Vagina (tissue), 2 donors: ENCODE data around the gene PUS10. TPM values are rescaled to one million over a fixed set of nuclear protein-coding genes. Genes with fewer than 3 reads are reported as not detected.

Experiments used
- DNase-seq, 2 donors: peaks; one replicate each; pipeline ENCODE4 v3.0.0-alpha.2; 2017; ENCODE audit errors: extremely low spot score in 2 of 2
- H3K27ac ChIP-seq: fragments of 200-600 bp; sonication (generic); one replicate; pipeline ENCODE4 v1.5.1; 2019
- H3K27me3 ChIP-seq: fragments of 200-600 bp; sonication (generic); one replicate; pipeline ENCODE4 v1.5.1; 2019
- H3K36me3 ChIP-seq, 2 donors: fragments of 200-600 bp; sonication (generic); one replicate each; pipeline ENCODE4 v1.5.1; 2017 to 2019
- H3K4me1 ChIP-seq: fragments of 200-600 bp; sonication (generic); one replicate; pipeline ENCODE4 v1.5.1; 2019
- H3K4me3 ChIP-seq, 2 donors: fragments of 200-600 bp; sonication (generic); 1 replicate in 1 of 2; 2 replicates in 1 of 2; pipeline ENCODE4 v1.5.1; 2016 to 2019
- H3K9me3 ChIP-seq: fragments of 200-600 bp; sonication (generic); one replicate; pipeline ENCODE4 v1.5.1; 2019
- POLR2A ChIP-seq, 2 donors: fragments of 450-650 bp; IDR thresholded peaks; one replicate each; pipeline ENCODE4 v1.6.1; 2017; ENCODE audit warnings: antibody characterized with exemption in 2 of 2, mild to moderate bottlenecking in 2 of 2, moderate library complexity in 2 of 2
- POLR2AphosphoS5 ChIP-seq, 2 donors: sonication (generic); formaldehyde crosslinking; IDR thresholded peaks; one replicate each; pipeline ENCODE4 v1.9.0; 2017; ENCODE audit warnings: antibody characterized with exemption in 2 of 2, mild to moderate bottlenecking in 2 of 2, low read depth in 1 of 2; ENCODE audit not compliant: insufficient read depth in 1 of 2
- intact Hi-C: fragments of 100-400 bp; cut with DNase I; formaldehyde crosslinking; loops from one replicate; pipeline ENCODE4 v1.15.1; 2023
- total RNA-seq: library from RNA; depleted of rRNA; stranded (reverse); fragments of >200 nt; gene quantifications from one replicate; pipeline ENCODE4 v1.2.3, GENCODE V29; 2016
- TF ChIP-seq, protein P1 (sequence below), 3 experiments: fragments of 450-650 bp in 2 of 3; fragments of 200-600 bp in 1 of 3; sonication (generic) in 1 of 3; IDR thresholded peaks; one replicate each; pipeline ENCODE4 v1.5.1; 2017 to 2019; ENCODE audit warnings: antibody characterized with exemption in 3 of 3, mild to moderate bottlenecking in 2 of 3, moderate library complexity in 2 of 3

The PUS10 gene
- total RNA-seq, 1 donor from 2014 or later, result 3.2 TPM

GRCh38 chr2:60958800-60959199, 59.3 kb downstream of the PUS10 start:
- H3K4me3 ChIP-seq, result no peak overlapping the region
- peak overlapping the region; percentile 42 for H3K27ac ChIP-seq
- no peaks in the 10 kb centered on the region for H3K36me3 ChIP-seq
- DNase-seq, result no peak
- H3K9me3 ChIP-seq, result no peaks in the 10 kb centered on the region
- H3K27me3 ChIP-seq, result no peaks in the 10 kb centered on the region
- peaks cover 6% of the 10 kb centered on the region for H3K4me1 ChIP-seq
- TF ChIP-seq, protein P1, sequence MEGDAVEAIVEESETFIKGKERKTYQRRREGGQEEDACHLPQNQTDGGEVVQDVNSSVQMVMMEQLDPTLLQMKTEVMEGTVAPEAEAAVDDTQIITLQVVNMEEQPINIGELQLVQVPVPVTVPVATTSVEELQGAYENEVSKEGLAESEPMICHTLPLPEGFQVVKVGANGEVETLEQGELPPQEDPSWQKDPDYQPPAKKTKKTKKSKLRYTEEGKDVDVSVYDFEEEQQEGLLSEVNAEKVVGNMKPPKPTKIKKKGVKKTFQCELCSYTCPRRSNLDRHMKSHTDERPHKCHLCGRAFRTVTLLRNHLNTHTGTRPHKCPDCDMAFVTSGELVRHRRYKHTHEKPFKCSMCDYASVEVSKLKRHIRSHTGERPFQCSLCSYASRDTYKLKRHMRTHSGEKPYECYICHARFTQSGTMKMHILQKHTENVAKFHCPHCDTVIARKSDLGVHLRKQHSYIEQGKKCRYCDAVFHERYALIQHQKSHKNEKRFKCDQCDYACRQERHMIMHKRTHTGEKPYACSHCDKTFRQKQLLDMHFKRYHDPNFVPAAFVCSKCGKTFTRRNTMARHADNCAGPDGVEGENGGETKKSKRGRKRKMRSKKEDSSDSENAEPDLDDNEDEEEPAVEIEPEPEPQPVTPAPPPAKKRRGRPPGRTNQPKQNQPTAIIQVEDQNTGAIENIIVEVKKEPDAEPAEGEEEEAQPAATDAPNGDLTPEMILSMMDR (IDR thresholded peaks at IDR 0.05), result no peak
- TF ChIP-seq POLR2AphosphoS5 (IDR thresholded peaks at IDR 0.05; ENCODE audit: insufficient read depth in 1 of 2, low read depth in 1 of 2) (peak in 1 of 2 donors; percentile 87), POLR2A (IDR thresholded peaks at IDR 0.05) (no peak)
- intact Hi-C loops, result no loop called here

DNA sequence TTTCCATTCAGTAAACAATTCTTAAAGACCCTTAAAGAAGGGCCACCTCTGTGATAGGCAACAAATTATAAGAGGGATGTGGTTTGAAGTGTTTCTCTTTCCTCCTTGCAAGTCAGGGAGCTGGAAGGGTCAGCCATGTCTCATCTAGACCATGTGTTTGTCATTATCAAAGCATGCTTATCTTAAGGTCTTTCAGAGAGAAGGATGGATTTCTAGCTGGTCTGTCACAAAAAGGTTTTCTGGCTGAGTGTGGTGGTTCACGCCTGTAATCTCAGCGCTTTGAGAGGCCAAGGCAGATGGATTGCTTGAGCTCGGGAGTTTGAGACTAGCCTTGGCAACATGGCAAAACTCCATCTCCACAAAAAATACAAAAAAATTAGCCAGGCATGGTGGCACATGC, 59.7 kb downstream of the PUS10 start:
- no peak for TF ChIP-seq POLR2A (IDR thresholded peaks at IDR 0.05)
- TF ChIP-seq, protein P1 (IDR thresholded peaks at IDR 0.05), result no peak
- H3K27me3 ChIP-seq, result no peaks in the 10 kb centered on the region
- no peak overlapping the region for H3K4me3 ChIP-seq
- DNase-seq, result no peak
- no peaks in the 10 kb centered on the region for H3K36me3 ChIP-seq
- H3K9me3 ChIP-seq, result no peaks in the 10 kb centered on the region
- H3K4me1 ChIP-seq, result peaks cover 6% of the 10 kb centered on the region
- H3K27ac ChIP-seq, result peak overlapping the region; percentile 42
- intact Hi-C loops, result no loop called here

DNA sequence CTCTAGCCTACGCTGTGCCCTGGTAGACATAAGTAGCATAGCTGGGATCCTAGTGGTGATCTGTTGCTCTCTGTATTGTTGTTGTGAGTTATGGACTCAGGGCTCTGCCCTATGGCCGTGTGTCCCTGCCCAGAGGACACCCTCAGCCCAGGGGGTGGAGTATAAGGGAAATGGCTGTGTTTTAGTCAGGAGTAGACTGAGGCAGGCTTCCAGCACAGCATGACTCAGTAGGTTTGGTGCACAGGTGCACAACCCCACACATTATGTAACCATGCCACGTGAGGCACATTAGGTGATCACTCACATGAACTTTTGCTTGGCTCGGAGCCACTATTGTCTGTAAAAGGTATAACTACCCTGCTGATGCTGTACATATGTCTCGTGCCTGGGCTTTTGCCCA, 60.4 kb downstream of the PUS10 start:
- H3K27ac ChIP-seq, result no peak overlapping the region
- TF ChIP-seq POLR2AphosphoS5 (IDR thresholded peaks at IDR 0.05; ENCODE audit: insufficient read depth in 1 of 2, low read depth in 1 of 2), result peak in 1 of 2 donors; percentile 24
- TF ChIP-seq, protein P1 (IDR thresholded peaks at IDR 0.05), result no peak
- TF ChIP-seq POLR2A (IDR thresholded peaks at IDR 0.05), result no peak

GRCh38 chr2:60957224-60957623, 60.8 kb downstream of the PUS10 start:
- DNase-seq, result no peak
- H3K4me1 ChIP-seq, result peaks cover 6% of the 10 kb centered on the region
- H3K36me3 ChIP-seq, result no peaks in the 10 kb centered on the region
- TF ChIP-seq POLR2A (IDR thresholded peaks at IDR 0.05) (no peak), POLR2AphosphoS5 (IDR thresholded peaks at IDR 0.05; ENCODE audit: insufficient read depth in 1 of 2, low read depth in 1 of 2) (no peak)
- TF ChIP-seq, protein P1 (IDR thresholded peaks at IDR 0.05), result no peak
- no peaks in the 10 kb centered on the region for H3K9me3 ChIP-seq
- H3K4me3 ChIP-seq, result no peak overlapping the region
- no peaks in the 10 kb centered on the region for H3K27me3 ChIP-seq
- H3K27ac ChIP-seq, result no peak overlapping the region
- intact Hi-C loops, result no loop called here

More for the DNA sequence above, 60.4 kb downstream of the PUS10 start:
- Histone ChIP-seq H3K36me3 (no peaks in the 10 kb centered on the region), H3K27me3 (no peaks in the 10 kb centered on the region), H3K4me1 (peaks cover 6% of the 10 kb centered on the region), H3K4me3 (no peak overlapping the region), H3K9me3 (no peaks in the 10 kb centered on the region)
- no peak for DNase-seq
- intact Hi-C loops, result no loop called here

DNA sequence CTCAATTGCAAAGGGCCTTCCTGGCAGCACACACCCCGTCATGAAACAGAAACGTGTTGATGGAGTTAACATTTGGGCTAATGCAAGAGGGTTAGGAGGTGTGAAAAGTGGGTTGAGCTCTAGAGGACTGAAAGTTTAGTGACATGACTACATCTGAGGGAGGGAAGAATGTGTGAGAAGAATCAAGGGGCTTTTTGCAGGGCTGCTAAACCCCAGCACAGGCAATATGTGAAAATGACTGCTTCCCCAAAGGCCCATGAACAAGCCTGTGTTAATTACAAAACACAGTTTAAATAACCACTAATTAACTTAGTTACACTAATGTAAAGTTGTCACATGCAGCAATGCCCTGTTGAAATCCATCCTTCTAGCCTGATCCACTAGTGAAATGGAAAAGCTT, 63.9 kb downstream of the PUS10 start:
- H3K36me3 ChIP-seq, result no peaks in the 10 kb centered on the region
- TF ChIP-seq POLR2AphosphoS5 (IDR thresholded peaks at IDR 0.05; ENCODE audit: insufficient read depth in 1 of 2, low read depth in 1 of 2) (no peak), POLR2A (IDR thresholded peaks at IDR 0.05) (no peak)
- TF ChIP-seq, protein P1 (IDR thresholded peaks at IDR 0.05), result no peak
- intact Hi-C loops, result no loop called here
- H3K4me3 ChIP-seq, result no peak overlapping the region
- no peaks in the 10 kb centered on the region for H3K27me3 ChIP-seq
- H3K4me1 ChIP-seq, result peaks cover 4% of the 10 kb centered on the region
- no peaks in the 10 kb centered on the region for H3K9me3 ChIP-seq
- DNase-seq, result no peak
- no peak overlapping the region for H3K27ac ChIP-seq
